ENCODE measurements around the gene ADH6.
"Not testable (repeated sequence)": the region's sequence is repeated elsewhere in the genome, so short reads cannot be mapped to it uniquely, and the experiment has no call there.

Gene ADH6

DNA sequence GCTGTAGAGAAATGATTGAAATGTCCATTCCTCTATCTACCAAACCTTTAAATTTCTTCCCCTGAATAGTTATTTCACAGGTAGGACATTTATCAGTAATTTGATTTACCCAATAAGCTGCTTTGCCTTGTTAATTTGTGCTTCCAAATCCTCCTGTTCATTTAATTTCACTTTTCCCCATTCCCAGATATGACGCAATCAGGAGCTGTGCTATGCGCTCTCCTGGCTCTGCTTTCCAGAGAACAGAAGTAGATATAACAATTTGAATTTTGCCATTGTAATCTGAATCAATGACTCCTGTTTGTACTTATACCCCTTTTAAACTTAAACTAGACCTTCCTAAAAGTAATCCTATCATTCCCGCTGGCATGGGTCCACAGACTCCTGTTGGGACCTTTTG is 29.1 kb downstream of the ADH6 start:
- not testable (repeated sequence) for DNase-seq

GRCh38 chr4:99186029-99186428 is 33.0 kb downstream of the ADH6 start:
- no peak for DNase-seq

DNA sequence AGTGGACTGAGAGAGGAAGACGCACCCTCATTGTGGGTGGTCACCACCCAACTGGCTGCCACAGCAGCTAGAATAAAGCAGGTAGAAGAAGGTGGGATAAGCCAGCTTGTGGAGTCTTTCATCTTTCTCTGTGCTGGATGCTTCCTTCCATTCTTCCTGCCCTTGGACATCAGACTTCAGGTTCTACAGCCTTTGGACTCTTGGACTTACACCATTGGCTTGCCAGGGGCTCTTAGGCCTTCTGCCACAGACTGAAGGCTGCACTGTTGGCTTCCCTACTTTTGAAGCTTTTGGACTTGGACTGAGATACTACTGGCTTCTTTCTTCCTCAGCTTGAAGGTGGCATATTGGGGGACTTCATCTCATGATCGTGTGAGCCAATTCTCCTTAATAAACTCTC is 33.5 kb downstream of the ADH6 start:
- DNase-seq, result no peak

GRCh38 chr4:99180382-99181070 is 38.5 kb downstream of the ADH6 start:
- DNase-seq, result no peak

DNA sequence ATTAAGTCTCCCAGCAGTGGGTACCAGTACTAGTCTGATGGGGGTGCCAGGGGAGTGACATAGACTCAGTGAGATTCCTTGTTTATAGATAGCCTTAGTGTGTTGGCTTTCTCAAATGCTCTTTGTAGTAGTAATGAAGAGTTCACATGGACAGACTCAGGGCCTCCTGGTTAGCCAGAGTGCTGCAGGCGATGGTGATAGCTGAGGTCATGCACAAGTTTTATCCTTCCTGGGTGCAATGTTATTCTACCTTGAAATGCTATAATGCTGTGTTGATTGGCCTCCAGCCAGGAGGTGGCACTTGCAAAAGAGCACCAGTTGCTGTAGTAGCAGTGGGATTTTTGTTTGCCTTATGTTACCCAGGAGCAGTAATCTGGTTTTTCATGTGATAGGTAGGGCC is 39.4 kb downstream of the ADH6 start:
- DNase-seq, result no peak

GRCh38 chr4:99179178-99179577 is 39.9 kb downstream of the ADH6 start:
- no peak for DNase-seq

GRCh38 chr4:99166544-99166943 is 52.5 kb downstream of the ADH6 start:
- DNase-seq, result no peak

DNA sequence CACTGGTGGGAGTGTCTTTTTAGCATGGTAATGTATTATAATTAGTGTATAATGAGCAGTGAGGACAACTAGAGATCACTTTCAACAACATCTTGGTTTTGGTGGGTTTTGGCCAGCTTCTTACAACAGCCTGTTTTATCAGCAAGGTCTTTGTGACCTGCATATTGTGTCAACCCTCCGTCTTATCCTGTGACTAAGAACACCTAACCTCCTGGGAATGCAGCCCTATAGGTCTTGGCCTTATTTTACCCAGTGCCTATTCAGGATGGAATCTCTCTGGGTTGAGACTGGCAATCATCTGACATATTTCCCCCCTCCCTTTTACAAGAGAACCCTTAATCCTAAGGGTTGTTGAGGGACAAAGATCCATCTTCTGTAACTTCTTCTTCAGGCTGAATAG is 53.1 kb downstream of the ADH6 start:
- no peak for DNase-seq

- DNase-seq, result no peak
Observed at GRCh38 chr4:99161373-99162099, 57.5 kb downstream of the ADH6 start.

GRCh38 chr4:99159699-99160098 is 59.3 kb downstream of the ADH6 start:
- DNase-seq, result no peak

- DNase-seq, result no peak
Observed at GRCh38 chr4:99157478-99157935, 61.5 kb downstream of the ADH6 start.

- DNase-seq, result no peak
Observed at GRCh38 chr4:99156992-99157391, 62.1 kb downstream of the ADH6 start.

DNA sequence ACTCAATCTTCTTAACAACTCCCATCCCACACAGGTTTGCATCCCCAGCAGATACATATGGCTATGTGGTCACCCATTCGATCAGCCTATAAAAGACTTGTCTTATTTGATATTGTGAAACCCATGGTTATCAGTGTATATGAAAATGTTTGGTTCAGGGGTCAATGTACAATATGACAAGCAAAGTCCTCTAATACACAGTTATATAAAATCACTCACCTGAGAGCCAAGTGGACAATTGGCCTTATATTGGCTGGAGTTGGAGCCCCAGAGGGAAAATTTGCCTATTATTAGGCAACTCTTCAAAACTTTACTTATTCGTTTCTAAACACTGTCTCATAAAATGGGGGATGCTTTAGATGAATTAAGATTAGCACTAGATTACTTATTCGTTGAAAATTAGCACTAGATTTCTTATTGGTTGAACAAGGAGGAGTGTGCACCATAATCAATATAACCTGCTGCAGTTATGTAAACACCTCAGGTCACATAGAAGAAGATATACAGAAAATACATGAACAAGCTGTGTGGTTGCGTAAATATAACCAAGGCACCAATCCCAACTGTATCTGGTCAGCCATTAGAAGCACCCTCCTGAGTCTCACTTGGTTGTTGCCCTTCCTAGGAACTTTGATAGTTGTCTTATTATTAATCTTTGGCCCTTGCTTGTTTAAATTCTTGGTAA is 64.2 kb downstream of the ADH6 start:
- DNase-seq, result no peak

Measured in stimulated activated naive CD4-positive, alpha-beta T cell (primary cell).